HepG2 (cell line): Measurements from ENCODE around the gene TCN2. TPM values are rescaled to one million over a fixed set of nuclear protein-coding genes. Genes with fewer than 3 reads are reported as not detected.

ENCODE experiments used
- ATAC-seq: fragments of 200-7000 bp; cut with Tn5 transposase; 3 replicates; pipeline ENCODE4 v1.9.1; 2020; ENCODE audit warnings: mild to moderate bottlenecking, moderate library complexity
- BruUV-seq: library from RNA; stranded (reverse); fragments of 400-500 nt; replicated peaks from 2 replicates; lab custom pipeline; 2021; lab: Mats Ljungman, UMichigan
- CTCF ChIA-PET: fragments of 300-600 bp; formaldehyde crosslinking; extraction: SDS; loops from one replicate; lab custom pipeline; 2021; ENCODE audit warnings: low total read pairs, inconsistent platforms, low intra/inter-chr PET ratio; lab: Yijun Ruan, JAX
- POLR2A ChIA-PET: fragments of 350-600 bp; sonication (Branson Sonifier 250); formaldehyde crosslinking; loops from one replicate; lab custom pipeline; 2020; ENCODE audit warnings: antibody characterized with exemption, inconsistent platforms; lab: Yijun Ruan, JAX
- DNase-seq: peaks from one replicate; pipeline ENCODE4 v3.0.0-alpha.2; 2015; ENCODE audit warnings: low spot score
- FAIRE-seq: peaks from 3 replicates; lab custom pipeline; 2011; peaks lifted over from hg19 to GRCh38; lab: Jason Lieb, UNC
- H2AFZ ChIP-seq: one replicate; pipeline ENCODE4 v1.6.1; 2011; ENCODE audit warnings: low read length, inconsistent platforms
- H3K27ac ChIP-seq: fragments of 300-600 bp; 3 replicates; pipeline ENCODE4 v1.8.0; 2011; ENCODE audit warnings: mixed run types, mild to moderate bottlenecking, mixed read lengths, low read length, inconsistent platforms; ENCODE audit not compliant: insufficient read depth; ENCODE audit errors: extremely low read length
- H3K27me3 ChIP-seq, 2 experiments: fragments of 200-600 bp in 1 of 2; 2 replicates in 1 of 2; 3 replicates in 1 of 2; pipeline versions ENCODE4 v1.6.0 to v1.8.0; 2011; ENCODE audit warnings: low read length in 2 of 2, mild to moderate bottlenecking in 2 of 2, moderate library complexity in 2 of 2, inconsistent platforms in 1 of 2; ENCODE audit not compliant: insufficient read depth in 2 of 2, control insufficient read depth in 1 of 2
- H3K36me3 ChIP-seq, 2 experiments: fragments of 200-600 bp in 1 of 2; replicated peaks in 1 of 2; 2 replicates in 1 of 2; 3 replicates in 1 of 2; pipeline versions ENCODE4 v1.5.1 to v1.8.0; 2011; ENCODE audit warnings: low read length in 2 of 2, inconsistent platforms in 1 of 2; ENCODE audit not compliant: insufficient read depth in 2 of 2, control insufficient read depth in 1 of 2
- H3K4me1 ChIP-seq: 2 replicates; pipeline ENCODE4 v1.5.1; 2012; ENCODE audit warnings: low read length, inconsistent platforms; ENCODE audit not compliant: insufficient read depth
- H3K4me2 ChIP-seq: 2 replicates; pipeline ENCODE4 v1.6.0; 2011; ENCODE audit warnings: low read depth, low read length, inconsistent platforms
- H3K4me3 ChIP-seq, 3 experiments: fragments of 200-600 bp in 1 of 3; sonication (generic), shearing (Covaris generic) in 1 of 3; replicated peaks in 1 of 3; 2 replicates each; pipeline ENCODE4 v1.5.1; 2011 to 2016; ENCODE audit warnings: low read length in 3 of 3, inconsistent platforms in 2 of 3, low read depth in 2 of 3, mild to moderate bottlenecking in 2 of 3, control low read depth in 1 of 3, mixed read lengths in 1 of 3; ENCODE audit not compliant: insufficient read depth in 1 of 3
- H3K79me2 ChIP-seq: one replicate; pipeline ENCODE4 v1.6.1; 2011; ENCODE audit warnings: low read length, inconsistent platforms; ENCODE audit not compliant: insufficient read depth
- H3K9ac ChIP-seq: 2 replicates; pipeline ENCODE4 v1.6.0; 2011; ENCODE audit warnings: mild to moderate bottlenecking, low read depth, low read length, inconsistent platforms; ENCODE audit not compliant: insufficient read depth
- H3K9me3 ChIP-seq: 2 replicates; pipeline ENCODE4 v1.5.1; 2012; ENCODE audit warnings: mild to moderate bottlenecking, low read length
- H4K20me1 ChIP-seq: 2 replicates; pipeline ENCODE4 v1.6.0; 2011; ENCODE audit warnings: inconsistent platforms, mild to moderate bottlenecking, low read length, moderate library complexity; ENCODE audit not compliant: insufficient read depth
- BORCS8-MEF2B ChIP-seq: sonication (generic); formaldehyde crosslinking; IDR thresholded peaks from 2 replicates; pipeline ENCODE4 v1.8.0; 2022; ENCODE audit warnings: mild to moderate bottlenecking, missing genetic modification reagents
- DNMT3B ChIP-seq: conservative IDR thresholded peaks from 2 replicates; pipeline ENCODE4 v1.6.1; 2016; ENCODE audit warnings: missing biosample characterization, control low read depth
- E2F1 ChIP-seq: sonication (generic); formaldehyde crosslinking; IDR thresholded peaks from 2 replicates; pipeline ENCODE4 v1.5.0; 2020; ENCODE audit warnings: missing genetic modification reagents
- KMT2B ChIP-seq: IDR thresholded peaks from 2 replicates; pipeline ENCODE4 v1.6.1; 2016; ENCODE audit warnings: missing genetic modification reagents, missing compliant biosample characterization
- PRMT3 ChIP-seq: sonication (generic); formaldehyde crosslinking; IDR thresholded peaks from 2 replicates; pipeline ENCODE4 v1.8.1; 2022; ENCODE audit warnings: low read depth, mild to moderate bottlenecking, moderate library complexity, missing genetic modification reagents, borderline replicate concordance
- REST ChIP-seq, 2 experiments: IDR thresholded peaks; 2 replicates each; pipeline ENCODE4 v1.6.1; 2011 to 2012; ENCODE audit warnings: low read length in 2 of 2, borderline replicate concordance in 1 of 2, low read depth in 1 of 2, mild to moderate bottlenecking in 1 of 2, moderate library complexity in 1 of 2
- TBP ChIP-seq: sonication (generic); formaldehyde crosslinking; IDR thresholded peaks from 2 replicates; pipeline ENCODE4 v1.5.0; 2020; ENCODE audit warnings: missing genetic modification reagents
- TOE1 ChIP-seq: sonication (generic); formaldehyde crosslinking; IDR thresholded peaks from 2 replicates; pipeline ENCODE4 v1.4.0; 2020; ENCODE audit warnings: mild to moderate bottlenecking, missing genetic modification reagents
- TRIM24 ChIP-seq: sonication (generic); formaldehyde crosslinking; IDR thresholded peaks from 2 replicates; pipeline ENCODE4 v1.8.0; 2022; ENCODE audit warnings: mild to moderate bottlenecking, missing genetic modification reagents
- XBP1 ChIP-seq: sonication (generic); formaldehyde crosslinking; IDR thresholded peaks from 2 replicates; pipeline ENCODE4 v1.5.0; 2020; ENCODE audit warnings: missing genetic modification reagents
- ZNF101 ChIP-seq: sonication (generic); formaldehyde crosslinking; IDR thresholded peaks from 2 replicates; pipeline ENCODE4 v1.4.0; 2020; ENCODE audit warnings: mild to moderate bottlenecking, low read depth, missing genetic modification reagents, borderline replicate concordance
- ZNF282 ChIP-seq: fragments of 450-650 bp; IDR thresholded peaks from 2 replicates; pipeline ENCODE4 v1.6.1; 2018; ENCODE audit not compliant: partially characterized antibody
- ZNF512B ChIP-seq: sonication (generic); formaldehyde crosslinking; IDR thresholded peaks from 2 replicates; pipeline ENCODE4 v1.5.1; 2020; ENCODE audit warnings: missing genetic modification reagents, mild to moderate bottlenecking, borderline replicate concordance
- ZNF607 ChIP-seq: sonication (generic); formaldehyde crosslinking; IDR thresholded peaks from 2 replicates; pipeline ENCODE4 v1.5.1; 2020; ENCODE audit warnings: missing genetic modification reagents, mild to moderate bottlenecking, borderline replicate concordance
- ZNF768 ChIP-seq: sonication (generic); formaldehyde crosslinking; IDR thresholded peaks from 2 replicates; pipeline ENCODE4 v1.4.0; 2020; ENCODE audit warnings: missing genetic modification reagents
- WGBS: methylation state at CpG from one replicate; pipeline ENCODE4 v1.1.6; 2017; ENCODE audit warnings: low lambda C conversion rate; 5-methylcytosine and 5-hydroxymethylcytosine counted together
- in situ Hi-C: cut with HindIII; loops from 2 replicates; pipeline ENCODE4 v1.10.0; 2017; ENCODE audit warnings: low pct_unique_long_range_greater_than_20kb; ENCODE audit not compliant: extremely low pct_ligation_motif_present
- intact Hi-C: fragments of 100-400 bp; cut with micrococcal nuclease; formaldehyde crosslinking; loops from one replicate; pipeline ENCODE4 v1.10.0; 2022; ENCODE audit not compliant: unreplicated experiment
- polyA plus RNA-seq, 8 experiments: library from polyadenylated mRNA; depleted of rRNA in 3 of 8; stranded (reverse) in 7 of 8; unstranded in 1 of 8; fragments of >200 nt; fragmentation: Illumina TruSeq in 4 of 8; extraction: Trizol in 4 of 8; gene quantifications; 2 replicates each; pipeline versions ENCODE4 v1.2.1 to v1.2.3, GENCODE V29; 2011 to 2016; ENCODE audit warnings: low read depth in 4 of 8, missing spikeins in 1 of 8, mixed read lengths in 1 of 8; ENCODE audit not compliant: insufficient read depth in 1 of 8
- total RNA-seq, 5 experiments: library from RNA; depleted of rRNA; stranded (reverse); fragments of >200 nt; fragmentation: Illumina TruSeq; extraction: Trizol; gene quantifications; 2 replicates each; pipeline ENCODE4 v1.2.3, GENCODE V29; 2016; ENCODE audit warnings: low read depth in 1 of 5

TCN2 gene
- total and polyA plus RNA-seq, 2 of the 13 experiments (the other 11 are each of a cell fraction or from before 2014, with no cell fraction given), result 0.29 to 0.31 TPM

GRCh38 chr22:30627471-30627870, 20.5 kb downstream of the TCN2 start:
- no peak for FAIRE-seq
- TF ChIP-seq XBP1 (CRISPR knock-in tag) (no peak), TOE1 (CRISPR knock-in tag) (no peak), PRMT3 (CRISPR knock-in tag) (no peak), TBP (CRISPR knock-in tag) (no peak), E2F1 (CRISPR knock-in tag) (no peak), ZNF282 (no peak), DNMT3B (CRISPR knock-in tag) (no peak), ZNF101 (no peak), KMT2B (CRISPR knock-in tag) (no peak), ZNF607 (CRISPR knock-in tag) (no peak), TRIM24 (CRISPR knock-in tag) (no peak), ZNF512B (CRISPR knock-in tag) (no peak), REST (IDR thresholded peaks at IDR 0.05; ENCODE audit: borderline replicate concordance in 1 of 2, low read depth in 1 of 2, low read length in 2 of 2) (no peak), ZNF768 (no peak), BORCS8-MEF2B (CRISPR knock-in tag) (no peak)
- TF ChIP-seq, all 625 proteins: peak for 0
- no TSS peak for BruUV-seq
- Histone ChIP-seq H3K9me3 (no peaks in the 10 kb centered on the region), H3K4me3 (no peak overlapping the region), H3K79me2 (no peaks in the 10 kb centered on the region), H3K4me1 (no peaks in the 10 kb centered on the region), H2AFZ (no peak overlapping the region), H4K20me1 (no peaks in the 10 kb centered on the region), H3K36me3 (no peaks in the 10 kb centered on the region), H3K27me3 (no peaks in the 10 kb centered on the region), H3K9ac (no peak overlapping the region), H3K27ac (no peak overlapping the region), H3K4me2 (no peak overlapping the region)
- ATAC-seq, result no peak
- CTCF ChIA-PET, result no interaction called here
- POLR2A ChIA-PET, result no interaction called here
- DNase-seq, result no peak
- WGBS, result 31% methylated on average over 5 of the region's 5 CpGs
- intact Hi-C loops (no loop called here), in situ Hi-C loops (no loop called here)
